DND-41 (cell line): ENCODE measurements around the gene MFSD12.

Experiments
- ATAC-seq: fragments of 200-7000 bp; cut with Tn5 transposase; 3 replicates; pipeline ENCODE4 v1.9.1; 2021; ENCODE audit warnings: low read depth; ENCODE audit not compliant: insufficient read depth
- DNase-seq: peaks from one replicate; pipeline ENCODE4 v3.0.0-alpha.2; 2020
- H2AFZ ChIP-seq: 2 replicates; pipeline ENCODE4 v1.6.0; 2012; ENCODE audit warnings: low read depth, low read length
- H3K27ac ChIP-seq: 2 replicates; pipeline ENCODE4 v1.5.1; 2012; ENCODE audit warnings: low read length, inconsistent platforms
- H3K27me3 ChIP-seq: fragments of 200-600 bp; sonication (generic); 2 replicates; pipeline ENCODE4 v1.6.0; 2012; ENCODE audit warnings: low read length, mild to moderate bottlenecking, inconsistent platforms; ENCODE audit not compliant: insufficient read depth, poor library complexity
- H3K36me3 ChIP-seq: 2 replicates; pipeline ENCODE4 v1.5.1; 2012; ENCODE audit warnings: low read length, inconsistent platforms; ENCODE audit not compliant: insufficient read depth
- H3K4me1 ChIP-seq: 2 replicates; pipeline ENCODE4 v1.5.1; 2012; ENCODE audit warnings: mild to moderate bottlenecking, low read length; ENCODE audit not compliant: insufficient read depth
- H3K4me2 ChIP-seq: 2 replicates; pipeline ENCODE4 v1.6.0; 2012; ENCODE audit warnings: mild to moderate bottlenecking, moderate library complexity, low read length, inconsistent platforms; ENCODE audit not compliant: insufficient read depth
- H3K4me3 ChIP-seq, 2 experiments: fragments of 200-600 bp in 1 of 2; shearing (Covaris generic) in 1 of 2; 2 replicates each; pipeline ENCODE4 v1.5.1; 2012 to 2016; ENCODE audit warnings: inconsistent platforms in 2 of 2, low read length in 2 of 2, mild to moderate bottlenecking in 2 of 2, low read depth in 1 of 2, moderate library complexity in 1 of 2
- H3K79me2 ChIP-seq: 2 replicates; pipeline ENCODE4 v1.6.0; 2012; ENCODE audit warnings: low read length, inconsistent platforms; ENCODE audit not compliant: insufficient read depth
- H3K9ac ChIP-seq: 2 replicates; pipeline ENCODE4 v1.6.0; 2012; ENCODE audit warnings: low read depth, mild to moderate bottlenecking, inconsistent platforms, low read length, moderate library complexity
- H3K9me3 ChIP-seq: 2 replicates; pipeline ENCODE4 v1.5.1; 2012; ENCODE audit warnings: low read length, moderate library complexity, mild to moderate bottlenecking, inconsistent platforms; ENCODE audit not compliant: insufficient read depth, severe bottlenecking
- H4K20me1 ChIP-seq: 2 replicates; pipeline ENCODE4 v1.6.0; 2012; ENCODE audit warnings: low read length; ENCODE audit not compliant: insufficient read depth
- CTCF ChIP-seq: IDR thresholded peaks from 2 replicates; pipeline ENCODE4 v1.5.1; 2012; ENCODE audit warnings: borderline replicate concordance, low read length, moderate library complexity, mild to moderate bottlenecking; ENCODE audit not compliant: poor library complexity, severe bottlenecking; ENCODE audit errors: extremely low read depth
- EZH2 ChIP-seq: IDR thresholded peaks from 3 replicates; pipeline ENCODE4 v1.6.1; 2012; ENCODE audit warnings: borderline replicate concordance, low read depth, mild to moderate bottlenecking, moderate library complexity, low read length, inconsistent platforms; ENCODE audit not compliant: severe bottlenecking

The MFSD12 gene

GRCh38 chr19:3544058-3544376 lies 13.4 kb downstream of the MFSD12 start:
- Histone ChIP-seq H3K4me1 (no peaks in the 10 kb centered on the region), H3K4me2 (no peak overlapping the region), H3K27me3 (no peaks in the 10 kb centered on the region), H3K9me3 (no peaks in the 10 kb centered on the region), H3K79me2 (no peaks in the 10 kb centered on the region), H3K4me3 (no peak overlapping the region), H3K36me3 (peaks cover 55% of the 10 kb centered on the region), H3K9ac (no peak overlapping the region), H4K20me1 (peaks cover 48% of the 10 kb centered on the region), H2AFZ (no peak overlapping the region), H3K27ac (no peak overlapping the region)
- no peak for DNase-seq
- TF ChIP-seq CTCF (no peak), EZH2 (no peak)
- no peak for ATAC-seq

- peaks cover 45% of the 10 kb centered on the region for H4K20me1 ChIP-seq
- peaks cover 61% of the 10 kb centered on the region for H3K36me3 ChIP-seq
- H3K27ac ChIP-seq, result peak overlapping the region; percentile 25; the same call in 1 of the 2 replicates
Measured at GRCh38 chr19:3543150-3544057, 14.0 kb downstream of the MFSD12 start.

GRCh38 chr19:3539756-3540118 lies 17.6 kb downstream of the MFSD12 start:
- Histone ChIP-seq H4K20me1 (peaks cover 31% of the 10 kb centered on the region), H3K4me1 (no peaks in the 10 kb centered on the region), H3K4me3 (no peak overlapping the region), H3K79me2 (no peaks in the 10 kb centered on the region), H3K27me3 (no peaks in the 10 kb centered on the region), H3K36me3 (peaks cover 60% of the 10 kb centered on the region), H3K9ac (no peak overlapping the region), H3K4me2 (no peak overlapping the region), H2AFZ (no peak overlapping the region), H3K9me3 (no peaks in the 10 kb centered on the region), H3K27ac (no peak overlapping the region)
- TF ChIP-seq EZH2 (no peak), CTCF (no peak)
- DNase-seq (no peak), ATAC-seq (no peak)

More at GRCh38 chr19:3543150-3544057, 14.0 kb downstream of the MFSD12 start:
- Histone ChIP-seq H3K4me2 (no peak overlapping the region), H3K79me2 (no peaks in the 10 kb centered on the region), H3K9ac (no peak overlapping the region), H2AFZ (no peak overlapping the region), H3K27me3 (no peaks in the 10 kb centered on the region), H3K4me3 (no peak overlapping the region), H3K4me1 (no peaks in the 10 kb centered on the region), H3K9me3 (no peaks in the 10 kb centered on the region)
- no peak for DNase-seq
- no peak for ATAC-seq
- TF ChIP-seq CTCF (no peak), EZH2 (no peak)
